Umbilical cord (tissue), 2 donors: ENCODE measurements around the gene LCAT. TPM values are rescaled to one million over a fixed set of nuclear protein-coding genes. Genes with fewer than 3 reads are reported as not detected.
"Not testable (repeated sequence)": the region's sequence is repeated elsewhere in the genome, so short reads cannot be mapped to it uniquely, and the experiment has no call there.

Source experiments
- DNase-seq: peaks from one replicate; pipeline ENCODE4 v3.0.0-alpha.2; 2015; ENCODE audit warnings: low spot score
- total RNA-seq: library from RNA; depleted of rRNA; stranded (reverse); fragments of >200 nt; gene quantifications from one replicate; pipeline ENCODE4 v1.2.3, GENCODE V29; 2014; ENCODE audit warnings: low replicate concordance; ENCODE audit not compliant: insufficient read depth

LCAT gene
- 22.1 TPM for total RNA-seq

- DNase-seq, result peak; percentile 24
These were observed at the start of gene LCAT for GRCh38 chr16:67943619-67944504. TSS of gene LCAT (minus strand) at chr16:67944120. CDS start at chr16:67944101, 19 bp downstream.

GRCh38 chr16:67993207-67994039 is 49.5 kb upstream of the LCAT start:
- DNase-seq, result peak; percentile 71

- DNase-seq, result no peak
These were observed 48.8 kb upstream of the LCAT start for GRCh38 chr16:67992661-67993206.

GRCh38 chr16:67990018-67990386 is 46.1 kb upstream of the LCAT start:
- DNase-seq, result no peak

GRCh38 chr16:67989322-67990017 is 45.5 kb upstream of the LCAT start:
- no peak for DNase-seq

- no peak for DNase-seq
These were observed 44.8 kb upstream of the LCAT start for GRCh38 chr16:67988675-67989074.

- DNase-seq, result no peak
These were observed 43.7 kb upstream of the LCAT start for GRCh38 chr16:67987460-67988160.

GRCh38 chr16:67986949-67987348 is 43.0 kb upstream of the LCAT start:
- no peak for DNase-seq

- no peak for DNase-seq
These were observed 38.2 kb upstream of the LCAT start for GRCh38 chr16:67982011-67982696.

GRCh38 chr16:67979955-67980678 is 36.2 kb upstream of the LCAT start, which contains the start of gene DPEP3:
TSS of gene DPEP3 (minus strand) at chr16:67980499. CDS start at chr16:67980380, 119 bp downstream.
- DNase-seq, result no peak

- no peak for DNase-seq
These were observed 33.7 kb upstream of the LCAT start for GRCh38 chr16:67977469-67978227.

- DNase-seq, result no peak
These were observed 33.1 kb upstream of the LCAT start for GRCh38 chr16:67977005-67977404.

GRCh38 chr16:67976205-67976604 is 32.3 kb upstream of the LCAT start:
- DNase-seq, result no peak

GRCh38 chr16:67975321-67976105 is 31.6 kb upstream of the LCAT start:
- DNase-seq, result no peak

- DNase-seq, result not testable (repeated sequence)
These were observed 28.4 kb upstream of the LCAT start for GRCh38 chr16:67972285-67972684.

GRCh38 chr16:67971111-67971510 is 27.2 kb upstream of the LCAT start:
- no peak for DNase-seq

- peak; percentile 38 for DNase-seq
These were observed 25.5 kb upstream of the LCAT start for GRCh38 chr16:67969254-67970039.
